ES-I3 (cell line): ENCODE measurements around the gene PSMD11.

Experiments used
- H3K36me3 ChIP-seq: 2 replicates; pipeline ENCODE4 v1.6.1; 2013; ENCODE audit warnings: mild to moderate bottlenecking, low read length, control low read depth, moderate library complexity; ENCODE audit not compliant: insufficient read depth
- H3K4me1 ChIP-seq: 2 replicates; pipeline ENCODE4 v1.6.1; 2013; ENCODE audit warnings: mild to moderate bottlenecking, control low read depth, low read length; ENCODE audit not compliant: insufficient read depth
- H3K9ac ChIP-seq: 2 replicates; pipeline ENCODE4 v1.6.1; 2013; ENCODE audit warnings: low read depth, mild to moderate bottlenecking, low read length, moderate library complexity
- H3K9me3 ChIP-seq: 2 replicates; pipeline ENCODE4 v1.6.1; 2013; ENCODE audit warnings: mild to moderate bottlenecking, low read length, moderate library complexity; ENCODE audit not compliant: control insufficient read depth, insufficient read depth

Gene PSMD11

DNA sequence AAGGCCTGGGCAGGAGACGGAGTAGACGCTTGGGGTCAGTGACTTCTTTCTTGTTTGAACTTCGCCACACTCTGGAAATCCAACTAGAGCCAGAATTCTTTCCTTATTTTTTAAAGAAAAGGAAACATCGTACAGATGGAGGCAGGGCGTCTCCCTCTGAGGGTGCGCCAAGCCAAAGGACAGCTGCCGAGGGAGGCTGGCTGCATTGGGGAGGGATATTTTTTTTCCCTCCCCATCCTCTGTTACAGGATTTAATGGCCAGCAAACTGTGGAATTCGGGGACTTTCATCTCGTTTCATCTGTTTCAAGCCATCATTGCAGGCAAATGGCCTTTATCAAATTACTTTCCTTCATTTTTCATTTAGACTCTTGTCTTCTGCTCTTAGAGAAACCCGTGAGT, 58.4 kb downstream of the PSMD11 start:
- Histone ChIP-seq H3K9me3 (no peaks in the 10 kb centered on the region), H3K4me1 (0 out of 2 replicates have a peak, but pooled peaks cover 4% of the 10 kb centered on the region), H3K9ac (no peak overlapping the region), H3K36me3 (no peaks in the 10 kb centered on the region)

GRCh38 chr17:32503251-32504165, 59.2 kb downstream of the PSMD11 start:
- Histone ChIP-seq H3K9me3 (no peaks in the 10 kb centered on the region), H3K36me3 (no peaks in the 10 kb centered on the region), H3K4me1 (no peaks in the 10 kb centered on the region), H3K9ac (no peak overlapping the region)

DNA sequence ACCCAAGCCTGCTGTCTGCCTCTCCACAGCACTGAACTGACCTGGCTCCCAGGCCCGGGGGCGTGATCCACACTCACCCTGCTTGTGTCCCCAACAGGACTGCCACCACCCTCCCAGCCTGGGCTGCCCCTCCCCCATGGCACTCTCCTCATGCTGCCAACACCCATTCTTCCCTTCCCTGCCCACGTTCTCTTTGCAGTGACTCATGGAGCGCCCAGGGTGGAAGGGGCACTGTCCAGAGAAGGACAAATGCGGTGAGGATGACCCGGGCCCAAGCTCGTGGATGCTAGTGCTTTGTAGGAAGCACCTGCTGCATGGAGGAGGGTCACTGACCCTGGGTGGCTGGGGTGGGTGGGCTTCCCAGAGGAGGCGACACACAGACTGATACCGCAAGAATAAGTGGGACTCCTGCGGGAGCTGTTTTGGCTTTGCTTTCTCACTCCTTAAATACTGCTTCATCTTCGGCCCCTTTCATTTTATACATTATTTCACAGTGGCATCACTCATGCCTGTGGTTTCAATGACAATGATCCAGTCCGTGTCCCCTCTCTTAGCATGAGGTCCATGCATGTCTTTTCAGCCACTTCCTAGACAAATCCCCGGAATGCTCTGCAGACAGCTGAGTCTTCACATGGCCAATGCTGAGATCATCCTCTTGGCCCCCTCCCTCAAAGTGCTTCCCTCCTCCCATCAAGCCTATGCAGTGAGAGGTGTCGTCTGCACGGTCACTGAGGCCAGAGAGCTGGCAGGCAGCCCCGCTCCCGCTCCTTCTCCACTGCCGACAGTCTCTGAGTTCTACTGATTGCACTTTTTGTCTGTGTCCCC, 60.1 kb downstream of the PSMD11 start:
- Histone ChIP-seq H3K9ac (no peak overlapping the region), H3K36me3 (no peaks in the 10 kb centered on the region), H3K4me1 (no peaks in the 10 kb centered on the region), H3K9me3 (no peaks in the 10 kb centered on the region)

- no peaks in the 10 kb centered on the region for H3K36me3 ChIP-seq
- H3K4me1 ChIP-seq: no peaks in the 10 kb centered on the region
- no peaks in the 10 kb centered on the region for H3K9me3 ChIP-seq
- no peak overlapping the region for H3K9ac ChIP-seq
Measured at GRCh38 chr17:32508926-32509325, 64.6 kb downstream of the PSMD11 start.

GRCh38 chr17:32510466-32510865, 66.2 kb downstream of the PSMD11 start:
- Histone ChIP-seq H3K4me1 (no peaks in the 10 kb centered on the region), H3K36me3 (no peaks in the 10 kb centered on the region)

DNA sequence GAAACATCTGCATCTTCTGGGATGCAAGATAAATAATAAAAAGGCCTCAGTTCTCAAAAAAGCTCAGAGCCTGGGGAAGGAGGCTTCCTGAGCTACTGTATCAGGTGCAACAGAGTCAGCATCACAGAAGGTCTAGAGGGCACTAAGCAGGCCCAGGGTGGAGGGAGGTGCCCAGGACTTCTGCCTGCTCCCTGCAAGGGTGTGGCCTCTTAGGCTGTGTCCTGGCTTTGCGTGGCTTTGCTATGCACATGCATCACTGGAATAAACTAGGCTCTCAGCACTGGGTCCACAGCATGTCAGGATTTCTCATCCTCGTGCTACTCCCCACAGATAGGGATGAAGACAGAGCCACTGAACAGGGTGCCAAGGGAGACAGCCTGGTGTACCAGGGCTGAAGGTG, 68.0 kb downstream of the PSMD11 start:
- Histone ChIP-seq H3K9me3 (no peaks in the 10 kb centered on the region), H3K36me3 (no peaks in the 10 kb centered on the region), H3K9ac (no peak overlapping the region), H3K4me1 (peaks cover 12% of the 10 kb centered on the region)

More at GRCh38 chr17:32510466-32510865, 66.2 kb downstream of the PSMD11 start:
- Histone ChIP-seq H3K9ac (no peak overlapping the region), H3K9me3 (no peaks in the 10 kb centered on the region)

GRCh38 chr17:32513579-32513978, 69.3 kb downstream of the PSMD11 start:
- Histone ChIP-seq H3K9me3 (no peaks in the 10 kb centered on the region), H3K4me1 (peaks cover 14% of the 10 kb centered on the region), H3K9ac (no peak overlapping the region), H3K36me3 (no peaks in the 10 kb centered on the region)

GRCh38 chr17:32514606-32515005, 70.3 kb downstream of the PSMD11 start:
- Histone ChIP-seq H3K9ac (no peak overlapping the region), H3K9me3 (no peaks in the 10 kb centered on the region), H3K4me1 (peaks cover 14% of the 10 kb centered on the region)

GRCh38 chr17:32515677-32516383, 71.5 kb downstream of the PSMD11 start:
- H3K9ac ChIP-seq: no peak overlapping the region
- H3K9me3 ChIP-seq: no peaks in the 10 kb centered on the region
- peaks cover 25% of the 10 kb centered on the region for H3K4me1 ChIP-seq
- H3K36me3 ChIP-seq: no peaks in the 10 kb centered on the region

More at GRCh38 chr17:32514606-32515005, 70.3 kb downstream of the PSMD11 start:
- no peaks in the 10 kb centered on the region for H3K36me3 ChIP-seq

GRCh38 chr17:32516450-32516849, 72.1 kb downstream of the PSMD11 start:
- no peak overlapping the region for H3K9ac ChIP-seq
- no peaks in the 10 kb centered on the region for H3K9me3 ChIP-seq
- H3K4me1 ChIP-seq: peaks cover 31% of the 10 kb centered on the region
- no peaks in the 10 kb centered on the region for H3K36me3 ChIP-seq

- Histone ChIP-seq H3K9me3 (no peaks in the 10 kb centered on the region), H3K9ac (no peak overlapping the region), H3K36me3 (no peaks in the 10 kb centered on the region), H3K4me1 (peaks cover 33% of the 10 kb centered on the region)
Measured at GRCh38 chr17:32516940-32517701, 72.8 kb downstream of the PSMD11 start.

DNA sequence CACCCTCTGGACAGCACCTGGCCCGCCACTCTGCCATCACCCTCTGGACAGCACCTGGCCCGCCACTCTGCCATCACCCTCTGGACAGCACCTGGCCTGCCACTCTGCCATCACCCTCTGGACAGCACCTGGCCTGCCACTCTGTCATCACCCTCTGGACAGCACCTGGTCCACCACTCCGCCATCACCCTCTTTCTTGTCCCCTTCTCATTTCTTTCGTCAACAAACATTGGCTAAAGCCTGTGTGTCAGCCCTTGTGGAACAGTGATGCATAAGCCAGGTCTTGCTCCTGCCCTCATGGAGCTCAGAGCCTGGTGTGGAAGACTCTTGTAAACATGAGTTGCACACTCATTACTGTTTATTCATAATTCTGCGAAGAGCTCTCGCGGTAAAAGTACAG, 73.7 kb downstream of the PSMD11 start:
- Histone ChIP-seq H3K4me1 (peaks cover 34% of the 10 kb centered on the region), H3K9ac (no peak overlapping the region), H3K36me3 (no peaks in the 10 kb centered on the region), H3K9me3 (no peaks in the 10 kb centered on the region)

DNA sequence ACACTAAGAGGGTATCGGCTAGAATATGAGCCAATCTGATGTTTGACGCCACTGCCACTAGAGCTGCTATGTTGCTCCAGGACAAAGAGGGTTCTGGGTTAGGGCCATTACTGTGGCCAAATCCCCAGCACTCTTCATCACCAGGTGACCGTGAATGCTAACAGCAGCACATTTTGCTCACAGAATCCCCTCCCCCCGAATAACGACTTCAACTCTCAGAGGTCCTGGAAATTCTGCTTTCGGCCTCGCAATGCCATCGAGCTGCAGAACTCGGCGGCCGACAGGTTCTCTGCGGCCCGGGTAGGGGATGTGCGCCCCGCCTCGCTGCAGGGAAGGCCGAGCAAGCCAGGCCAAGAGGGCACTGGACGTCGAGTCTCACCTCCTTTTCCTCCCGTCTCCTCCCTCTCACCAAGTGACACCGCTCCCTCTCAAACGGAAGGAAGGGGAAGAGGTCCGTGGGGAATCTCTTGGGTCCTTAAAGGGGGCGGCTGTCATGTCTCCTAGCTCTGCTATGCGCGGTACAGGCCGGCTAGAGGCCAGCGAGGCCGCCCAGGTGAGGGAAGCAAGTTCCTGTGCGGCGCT, 74.4 kb downstream of the PSMD11 start:
- Histone ChIP-seq H3K9me3 (no peaks in the 10 kb centered on the region), H3K36me3 (no peaks in the 10 kb centered on the region), H3K4me1 (peaks cover 41% of the 10 kb centered on the region), H3K9ac (peak overlapping the region; percentile 51)
